ENCODE data around the gene TFB2M. TPM values are rescaled to one million over a fixed set of nuclear protein-coding genes. Genes with fewer than 3 reads are reported as not detected.

TFB2M gene
- total and polyA plus RNA-seq, 10 of the 15 experiments (the other 5 are each of a cell fraction or from before 2014, with no cell fraction given): 25.2 to 66.0 (median 36.1) TPM

- RAD21 ChIA-PET (ENCODE audit: unreplicated experiment): no interaction called here
- Histone ChIP-seq H3K27me3 (replicated peaks in 1 of 2; ENCODE audit: control insufficient read depth in 2 of 2, insufficient read depth in 2 of 2, low read length in 1 of 2) (no peaks in the 10 kb centered on the region; a peak in 1 of 4 replicates), H3K9me3 (replicated peaks; ENCODE audit: control insufficient read depth, insufficient read depth, low read length) (no peaks in the 10 kb centered on the region), H3K79me2 (ENCODE audit: control insufficient read depth, insufficient read depth, low read length) (no peaks in the 10 kb centered on the region), H4K20me1 (ENCODE audit: control insufficient read depth, insufficient read depth) (no peaks in the 10 kb centered on the region), H3K4me1 (ENCODE audit: control insufficient read depth, insufficient read depth, low read length) (no peaks in the 10 kb centered on the region), H3K36me3 (ENCODE audit: control insufficient read depth in 2 of 2, insufficient read depth in 2 of 2, low read length in 1 of 2) (peaks cover 3 to 10% of the 10 kb centered on the region in 2 experiments; a peak in 3 of 4 replicates), H3K4me2 (ENCODE audit: control insufficient read depth, insufficient read depth) (no peak overlapping the region), H3K4me3 (no peak overlapping the region), H3K9ac (ENCODE audit: control insufficient read depth, insufficient read depth, low read length) (no peak overlapping the region), H3K27ac (ENCODE audit: control insufficient read depth, insufficient read depth) (no peak overlapping the region), H2AFZ (ENCODE audit: control insufficient read depth, low read depth, low read length) (no peak overlapping the region)
- in situ Hi-C loops (cut with MboI): no loop called here
- TF ChIP-seq STAT3 (IDR thresholded peaks at IDR 0.05; ENCODE audit: low read depth, low read length): no peak
- TF ChIP-seq NRF1 (conservative IDR thresholded peaks at IDR 0.05; ENCODE audit: low read depth, low read length): no peak
- TF ChIP-seq MXI1 (IDR thresholded peaks at IDR 0.05; ENCODE audit: low read depth, low read length): no peak
- TF ChIP-seq POLR2AphosphoS2 (IDR thresholded peaks at IDR 0.05; ENCODE audit: low read depth, low read length): no peak
- no peak for TF ChIP-seq HDGF (IDR thresholded peaks at IDR 0.05)
- no peak for TF ChIP-seq ELK1 (IDR thresholded peaks at IDR 0.05; ENCODE audit: low read depth, low read length)
- no peak for TF ChIP-seq ASH2L (IDR thresholded peaks at IDR 0.05; ENCODE audit: borderline replicate concordance, low read depth)
- no peak for TF ChIP-seq TAF1 (IDR thresholded peaks at IDR 0.05; ENCODE audit: borderline replicate concordance, low read depth, low read length)
- no peak for TF ChIP-seq SIN3A (IDR thresholded peaks at IDR 0.05; ENCODE audit: low read depth, low read length)
- TF ChIP-seq MTA3 (IDR thresholded peaks at IDR 0.05; ENCODE audit: borderline replicate concordance, low read length): no peak
- TF ChIP-seq RAD51 (IDR thresholded peaks at IDR 0.05): no peak
- TF ChIP-seq, protein P1, sequence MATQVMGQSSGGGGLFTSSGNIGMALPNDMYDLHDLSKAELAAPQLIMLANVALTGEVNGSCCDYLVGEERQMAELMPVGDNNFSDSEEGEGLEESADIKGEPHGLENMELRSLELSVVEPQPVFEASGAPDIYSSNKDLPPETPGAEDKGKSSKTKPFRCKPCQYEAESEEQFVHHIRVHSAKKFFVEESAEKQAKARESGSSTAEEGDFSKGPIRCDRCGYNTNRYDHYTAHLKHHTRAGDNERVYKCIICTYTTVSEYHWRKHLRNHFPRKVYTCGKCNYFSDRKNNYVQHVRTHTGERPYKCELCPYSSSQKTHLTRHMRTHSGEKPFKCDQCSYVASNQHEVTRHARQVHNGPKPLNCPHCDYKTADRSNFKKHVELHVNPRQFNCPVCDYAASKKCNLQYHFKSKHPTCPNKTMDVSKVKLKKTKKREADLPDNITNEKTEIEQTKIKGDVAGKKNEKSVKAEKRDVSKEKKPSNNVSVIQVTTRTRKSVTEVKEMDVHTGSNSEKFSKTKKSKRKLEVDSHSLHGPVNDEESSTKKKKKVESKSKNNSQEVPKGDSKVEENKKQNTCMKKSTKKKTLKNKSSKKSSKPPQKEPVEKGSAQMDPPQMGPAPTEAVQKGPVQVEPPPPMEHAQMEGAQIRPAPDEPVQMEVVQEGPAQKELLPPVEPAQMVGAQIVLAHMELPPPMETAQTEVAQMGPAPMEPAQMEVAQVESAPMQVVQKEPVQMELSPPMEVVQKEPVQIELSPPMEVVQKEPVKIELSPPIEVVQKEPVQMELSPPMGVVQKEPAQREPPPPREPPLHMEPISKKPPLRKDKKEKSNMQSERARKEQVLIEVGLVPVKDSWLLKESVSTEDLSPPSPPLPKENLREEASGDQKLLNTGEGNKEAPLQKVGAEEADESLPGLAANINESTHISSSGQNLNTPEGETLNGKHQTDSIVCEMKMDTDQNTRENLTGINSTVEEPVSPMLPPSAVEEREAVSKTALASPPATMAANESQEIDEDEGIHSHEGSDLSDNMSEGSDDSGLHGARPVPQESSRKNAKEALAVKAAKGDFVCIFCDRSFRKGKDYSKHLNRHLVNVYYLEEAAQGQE (IDR thresholded peaks at IDR 0.05; ENCODE audit: low read depth, low read length): no peak
- TF ChIP-seq, protein P2, sequence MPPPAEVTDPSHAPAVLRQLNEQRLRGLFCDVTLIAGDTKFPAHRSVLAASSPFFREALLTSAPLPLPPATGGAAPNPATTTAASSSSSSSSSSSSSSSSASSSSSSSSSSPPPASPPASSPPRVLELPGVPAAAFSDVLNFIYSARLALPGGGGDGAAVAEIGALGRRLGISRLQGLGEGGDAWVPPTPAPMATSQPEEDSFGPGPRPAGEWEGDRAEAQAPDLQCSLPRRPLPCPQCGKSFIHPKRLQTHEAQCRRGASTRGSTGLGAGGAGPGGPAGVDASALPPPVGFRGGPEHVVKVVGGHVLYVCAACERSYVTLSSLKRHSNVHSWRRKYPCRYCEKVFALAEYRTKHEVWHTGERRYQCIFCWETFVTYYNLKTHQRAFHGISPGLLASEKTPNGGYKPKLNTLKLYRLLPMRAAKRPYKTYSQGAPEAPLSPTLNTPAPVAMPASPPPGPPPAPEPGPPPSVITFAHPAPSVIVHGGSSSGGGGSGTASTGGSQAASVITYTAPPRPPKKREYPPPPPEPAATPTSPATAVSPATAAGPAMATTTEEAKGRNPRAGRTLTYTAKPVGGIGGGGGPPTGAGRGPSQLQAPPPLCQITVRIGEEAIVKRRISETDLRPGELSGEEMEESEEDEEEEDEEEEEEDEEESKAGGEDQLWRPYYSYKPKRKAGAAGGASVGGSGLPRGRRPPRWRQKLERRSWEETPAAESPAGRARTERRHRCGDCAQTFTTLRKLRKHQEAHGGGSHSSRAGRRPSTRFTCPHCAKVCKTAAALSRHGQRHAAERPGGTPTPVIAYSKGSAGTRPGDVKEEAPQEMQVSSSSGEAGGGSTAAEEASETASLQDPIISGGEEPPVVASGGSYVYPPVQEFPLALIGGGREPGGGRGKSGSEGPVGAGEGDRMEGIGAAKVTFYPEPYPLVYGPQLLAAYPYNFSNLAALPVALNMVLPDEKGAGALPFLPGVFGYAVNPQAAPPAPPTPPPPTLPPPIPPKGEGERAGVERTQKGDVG (CRISPR knock-in tag; IDR thresholded peaks at IDR 0.05): no peak
- TF ChIP-seq POLR2AphosphoS5 (IDR thresholded peaks at IDR 0.05; ENCODE audit: low read length): no peak
- no peak for TF ChIP-seq ZNF24 (IDR thresholded peaks at IDR 0.05)
- no peak for TF ChIP-seq ETV6 (conservative IDR thresholded peaks at IDR 0.05 in 1 of 2, IDR thresholded peaks at IDR 0.05 in 1 of 2; ENCODE audit: borderline replicate concordance in 1 of 2, low read depth in 1 of 2)
- TF ChIP-seq SP1 (IDR thresholded peaks at IDR 0.05; ENCODE audit: low read depth, low read length): no peak
- ATAC-seq (no peak), FAIRE-seq (no peak), DNase-seq (ENCODE audit: low read depth, low spot score) (no peak)
- SMC1A ChIA-PET (ENCODE audit: uncharacterized antibody, unreplicated experiment): interaction anchor here (0.6 kb wide), 1 partner anchor 50 kb away, joined by 3 read pairs; no protein-coding TSS in a partner anchor
- intact Hi-C loops (cut with micrococcal nuclease; ENCODE audit: unreplicated experiment): no loop called here
- BruUV-seq (replicated peaks): no TSS peak
- POLR2A ChIA-PET: no interaction called here
- CTCF ChIA-PET: no interaction called here
- WGBS (ENCODE audit: insufficient coverage, insufficient replicate concordance, low lambda C conversion rate, missing lambda C conversion rate): 97% methylated on average over 3 of the region's 3 CpGs
These were observed 28.2 kb downstream of the TFB2M start for GRCh38 chr1:246537887-246538286.
